CD14-positive monocyte (primary cell): ENCODE data around the gene ENOSF1. TPM values are rescaled to one million over a fixed set of nuclear protein-coding genes. Genes with fewer than 3 reads are reported as not detected.

Experiments used
- DNase-seq, 3 donors: peaks; one replicate each; pipeline ENCODE4 v3.0.0-alpha.2; 2011 to 2022
- H2AFZ ChIP-seq: 2 replicates; pipeline ENCODE4 v1.6.0; 2012; ENCODE audit warnings: mild to moderate bottlenecking, low read depth, low read length, inconsistent platforms; ENCODE audit not compliant: insufficient read depth, poor library complexity, severe bottlenecking
- H3K27ac ChIP-seq, 2 donors: 1 replicate in 1 of 2; 2 replicates in 1 of 2; pipeline ENCODE4 v1.5.1; 2012 to 2013; ENCODE audit warnings: low read length in 2 of 2, control low read depth in 1 of 2, inconsistent platforms in 1 of 2, low read depth in 1 of 2, mild to moderate bottlenecking in 1 of 2
- H3K27me3 ChIP-seq, 2 donors: one replicate each; pipeline versions ENCODE4 v1.6.0 to v1.6.1; 2011 to 2013; ENCODE audit warnings: low read length in 2 of 2; ENCODE audit not compliant: control insufficient read depth in 2 of 2, insufficient read depth in 2 of 2
- H3K36me3 ChIP-seq, 2 donors: replicated peaks in 1 of 2; 1 replicate in 1 of 2; 2 replicates in 1 of 2; pipeline versions ENCODE4 v1.5.1 to v1.6.1; 2012 to 2013; ENCODE audit warnings: low read length in 2 of 2, control low read depth in 1 of 2, inconsistent platforms in 1 of 2, mild to moderate bottlenecking in 1 of 2; ENCODE audit not compliant: insufficient read depth in 2 of 2, control insufficient read depth in 1 of 2
- H3K4me1 ChIP-seq, 2 donors: 1 replicate in 1 of 2; 2 replicates in 1 of 2; pipeline versions ENCODE4 v1.5.1 to v1.6.1; 2012 to 2013; ENCODE audit warnings: low read length in 2 of 2, control low read depth in 1 of 2, inconsistent platforms in 1 of 2, mild to moderate bottlenecking in 1 of 2, moderate library complexity in 1 of 2; ENCODE audit not compliant: insufficient read depth in 2 of 2, control insufficient read depth in 1 of 2
- H3K4me2 ChIP-seq: replicated peaks from 2 replicates; pipeline ENCODE3; 2012; ENCODE audit warnings: low read length, moderate library complexity, mild to moderate bottlenecking; ENCODE audit not compliant: poor library complexity, severe bottlenecking; ENCODE audit errors: extremely low read depth
- H3K4me3 ChIP-seq, 3 experiments: fragments of 200-600 bp in 1 of 3; sonication (generic) in 1 of 3; replicated peaks in 1 of 3; 1 replicate in 2 of 3; 2 replicates in 1 of 3; pipeline ENCODE4 v1.5.1; 2011 to 2013; ENCODE audit warnings: low read length in 3 of 3, mild to moderate bottlenecking in 3 of 3, control low read depth in 2 of 3, low read depth in 2 of 3, inconsistent platforms in 1 of 3, moderate library complexity in 1 of 3
- H3K79me2 ChIP-seq: 2 replicates; pipeline ENCODE4 v1.6.0; 2012; ENCODE audit warnings: mild to moderate bottlenecking, control low read depth, inconsistent platforms, low read length, moderate library complexity; ENCODE audit not compliant: insufficient read depth
- H3K9ac ChIP-seq: 2 replicates; pipeline ENCODE4 v1.6.0; 2017; ENCODE audit warnings: low read length, mild to moderate bottlenecking; ENCODE audit not compliant: insufficient read depth, poor library complexity, severe bottlenecking
- H3K9me3 ChIP-seq, 2 donors: replicated peaks in 1 of 2; 1 replicate in 1 of 2; 2 replicates in 1 of 2; pipeline versions ENCODE4 v1.5.1 to v1.6.1; 2012 to 2013; ENCODE audit warnings: low read length in 2 of 2, control low read depth in 1 of 2; ENCODE audit not compliant: control insufficient read depth in 1 of 2, insufficient read depth in 1 of 2
- H4K20me1 ChIP-seq: 2 replicates; pipeline ENCODE4 v1.6.0; 2012; ENCODE audit warnings: mild to moderate bottlenecking, low read length, control low read depth, moderate library complexity; ENCODE audit not compliant: insufficient read depth
- H3K27ac Mint-ChIP-seq, 7 donors: one replicate each; pipeline ENCODE4 v1.8.0; 2020; ENCODE audit warnings: mild to moderate bottlenecking in 7 of 7, mixed read lengths in 7 of 7, moderate library complexity in 6 of 7, inconsistent platforms in 2 of 7
- H3K27me3 Mint-ChIP-seq, 3 donors: one replicate each; pipeline ENCODE4 v1.8.0; 2021 to 2022; ENCODE audit warnings: low read depth in 3 of 3, mild to moderate bottlenecking in 3 of 3, mixed read lengths in 3 of 3, moderate library complexity in 3 of 3, inconsistent platforms in 1 of 3
- H3K36me3 Mint-ChIP-seq, 2 donors: one replicate each; pipeline ENCODE4 v1.8.0; 2020; ENCODE audit warnings: mixed read lengths in 2 of 2, inconsistent platforms in 1 of 2, mild to moderate bottlenecking in 1 of 2
- H3K4me1 Mint-ChIP-seq: one replicate; pipeline ENCODE4 v1.8.0; 2020; ENCODE audit warnings: mild to moderate bottlenecking, mixed read lengths
- H3K4me3 Mint-ChIP-seq, 2 donors: one replicate each; pipeline ENCODE4 v1.8.0; 2020; ENCODE audit warnings: mild to moderate bottlenecking in 2 of 2, mixed read lengths in 2 of 2, moderate library complexity in 1 of 2
- H3K9me3 Mint-ChIP-seq, 7 donors: one replicate each; pipeline ENCODE4 v1.8.0; 2020 to 2022; ENCODE audit warnings: mixed read lengths in 7 of 7, mild to moderate bottlenecking in 6 of 7, moderate library complexity in 6 of 7, inconsistent platforms in 2 of 7
- CTCF ChIP-seq: fragments of 200-600 bp; IDR thresholded peaks from one replicate; pipeline ENCODE4 v1.8.0; 2022; ENCODE audit warnings: antibody characterized with exemption, mild to moderate bottlenecking
- WGBS: methylation state at CpG from one replicate; pipeline ENCODE4 v1.1.5; 2013; ENCODE audit warnings: missing lambda C conversion rate; ENCODE audit not compliant: insufficient coverage; 5-methylcytosine and 5-hydroxymethylcytosine counted together
- intact Hi-C, 2 donors: fragments of 100-400 bp; cut with micrococcal nuclease; formaldehyde crosslinking; loops; one replicate each; pipeline versions ENCODE4 v1.15.0 to v1.15.1; 2023
- polyA plus RNA-seq, 3 donors: library from polyadenylated mRNA; depleted of rRNA in 1 of 3; unstranded in 2 of 3; stranded (reverse) in 1 of 3; fragments of 300-500 nt in 2 of 3; fragments of >200 nt in 1 of 3; fragmentation: Illumina TruSeq in 2 of 3; gene quantifications; 1 replicate in 2 of 3; 2 replicates in 1 of 3; pipeline ENCODE4 v1.2.3, GENCODE V29; 2012 to 2021

Gene ENOSF1
- polyA plus RNA-seq, 3 donors = 2.2 to 11.6 (median 2.3) TPM

- 100% methylated on average over 2 of the region's 6 CpGs for WGBS
- Mint-ChIP-seq H3K9me3 (peaks cover 0 to 2% (median 0%) of the 10 kb centered on the region in 7 donors), H3K27ac (no peak overlapping the region), H3K4me1 (no peaks in the 10 kb centered on the region), H3K27me3 (peaks cover 2 to 7% (median 5%) of the 10 kb centered on the region in 3 donors), H3K36me3 (no peaks in the 10 kb centered on the region), H3K4me3 (no peak overlapping the region)
- H3K9me3 ChIP-seq = no peaks in the 10 kb centered on the region
- no peak overlapping the region for H3K27ac ChIP-seq
- intact Hi-C loops = no loop called here
- H3K9ac ChIP-seq = no peak overlapping the region
- no peaks in the 10 kb centered on the region for H3K79me2 ChIP-seq
- no peak for DNase-seq
- H3K4me3 ChIP-seq = no peak overlapping the region
- H2AFZ ChIP-seq = no peak overlapping the region
- no peaks in the 10 kb centered on the region for H3K27me3 ChIP-seq
- no peaks in the 10 kb centered on the region for H4K20me1 ChIP-seq
- no peaks in the 10 kb centered on the region for H3K4me1 ChIP-seq
- H3K4me2 ChIP-seq = no peak overlapping the region
- H3K36me3 ChIP-seq = no peaks in the 10 kb centered on the region
- TF ChIP-seq CTCF = no peak
Measured at GRCh38 chr18:641224-641623, 71.2 kb downstream of the ENOSF1 start.

- Histone ChIP-seq H3K27me3 (no peaks in the 10 kb centered on the region), H3K4me1 (no peaks in the 10 kb centered on the region), H3K27ac (no peak overlapping the region), H3K9me3 (no peaks in the 10 kb centered on the region), H3K79me2 (no peaks in the 10 kb centered on the region), H4K20me1 (no peaks in the 10 kb centered on the region), H3K4me2 (no peak overlapping the region), H3K9ac (no peak overlapping the region), H3K4me3 (no peak overlapping the region), H2AFZ (no peak overlapping the region), H3K36me3 (no peaks in the 10 kb centered on the region)
- Mint-ChIP-seq H3K9me3 (peaks cover 0 to 4% (median 0%) of the 10 kb centered on the region in 7 donors), H3K4me1 (no peaks in the 10 kb centered on the region), H3K27me3 (peaks cover 0 to 6% (median 0%) of the 10 kb centered on the region in 3 donors), H3K36me3 (no peaks in the 10 kb centered on the region), H3K4me3 (no peak overlapping the region), H3K27ac (no peak overlapping the region)
- intact Hi-C loops = no loop called here
- WGBS = 94% methylated on average over 6 of the region's 8 CpGs
- TF ChIP-seq CTCF = no peak
- DNase-seq = no peak
Measured at GRCh38 chr18:635171-635570, 77.3 kb downstream of the ENOSF1 start.
